ENCODE measurements around the gene PLAGL1. TPM values are rescaled to one million over a fixed set of nuclear protein-coding genes. Genes with fewer than 3 reads are reported as not detected.

PLAGL1 gene
- total and polyA plus RNA-seq, 2 of the 13 experiments (the other 11 are each of a cell fraction or from before 2014, with no cell fraction given): 0.60 to 2.3 TPM

GRCh38 chr6:143980921-143981320 lies 27.1 kb downstream of the PLAGL1 start:
- no peak overlapping the region for H3K4me3 ChIP-seq (replicated peaks in 1 of 3; ENCODE audit: insufficient read depth in 1 of 3, low read depth in 2 of 3, low read length in 3 of 3)
- no peaks in the 10 kb centered on the region for H3K9me3 ChIP-seq (ENCODE audit: low read length)
- ChIA-PET POLR2A (no interaction called here), CTCF (ENCODE audit: low intra/inter-chr PET ratio, low total read pairs) (no interaction called here)
- H3K27me3 ChIP-seq (ENCODE audit: control insufficient read depth in 1 of 2, insufficient read depth in 2 of 2, low read length in 2 of 2): no peaks in the 10 kb centered on the region; a peak in 1 of 5 replicates
- no peak overlapping the region for H3K4me2 ChIP-seq (ENCODE audit: low read depth, low read length)
- DNase-seq (ENCODE audit: low spot score) (no peak), ATAC-seq (no peak), FAIRE-seq (no peak)
- H4K20me1 ChIP-seq (ENCODE audit: insufficient read depth, low read length): no peaks in the 10 kb centered on the region
- in situ Hi-C loops (cut with HindIII; ENCODE audit: extremely low pct_ligation_motif_present, low pct_unique_long_range_greater_than_20kb): no loop called here
- H3K4me1 ChIP-seq (ENCODE audit: insufficient read depth, low read length): no peaks in the 10 kb centered on the region
- H3K79me2 ChIP-seq (ENCODE audit: insufficient read depth, low read length): no peaks in the 10 kb centered on the region
- BruUV-seq (replicated peaks): no TSS peak
- intact Hi-C loops (cut with micrococcal nuclease; ENCODE audit: unreplicated experiment): no loop called here
- WGBS (ENCODE audit: low lambda C conversion rate): 96% methylated on average over 1 of the region's 1 CpG
- TF ChIP-seq FOSL1 (CRISPR knock-in tag; IDR thresholded peaks at IDR 0.05; ENCODE audit: borderline replicate concordance): no peak
- no peak for TF ChIP-seq ZC3H13 (CRISPR knock-in tag; IDR thresholded peaks at IDR 0.05)
- no peak for TF ChIP-seq MBD4 (IDR thresholded peaks at IDR 0.05; ENCODE audit: borderline replicate concordance, low read length)
- TF ChIP-seq ZNF878 (CRISPR knock-in tag; IDR thresholded peaks at IDR 0.05): no peak
- TF ChIP-seq, protein P1, sequence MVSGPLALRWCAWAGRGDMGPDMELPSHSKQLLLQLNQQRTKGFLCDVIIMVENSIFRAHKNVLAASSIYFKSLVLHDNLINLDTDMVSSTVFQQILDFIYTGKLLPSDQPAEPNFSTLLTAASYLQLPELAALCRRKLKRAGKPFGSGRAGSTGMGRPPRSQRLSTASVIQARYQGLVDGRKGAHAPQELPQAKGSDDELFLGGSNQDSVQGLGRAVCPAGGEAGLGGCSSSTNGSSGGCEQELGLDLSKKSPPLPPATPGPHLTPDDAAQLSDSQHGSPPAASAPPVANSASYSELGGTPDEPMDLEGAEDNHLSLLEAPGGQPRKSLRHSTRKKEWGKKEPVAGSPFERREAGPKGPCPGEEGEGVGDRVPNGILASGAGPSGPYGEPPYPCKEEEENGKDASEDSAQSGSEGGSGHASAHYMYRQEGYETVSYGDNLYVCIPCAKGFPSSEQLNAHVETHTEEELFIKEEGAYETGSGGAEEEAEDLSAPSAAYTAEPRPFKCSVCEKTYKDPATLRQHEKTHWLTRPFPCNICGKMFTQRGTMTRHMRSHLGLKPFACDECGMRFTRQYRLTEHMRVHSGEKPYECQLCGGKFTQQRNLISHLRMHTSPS (CRISPR knock-in tag; IDR thresholded peaks at IDR 0.05; ENCODE audit: low read depth): no peak
- TF ChIP-seq, protein P2, sequence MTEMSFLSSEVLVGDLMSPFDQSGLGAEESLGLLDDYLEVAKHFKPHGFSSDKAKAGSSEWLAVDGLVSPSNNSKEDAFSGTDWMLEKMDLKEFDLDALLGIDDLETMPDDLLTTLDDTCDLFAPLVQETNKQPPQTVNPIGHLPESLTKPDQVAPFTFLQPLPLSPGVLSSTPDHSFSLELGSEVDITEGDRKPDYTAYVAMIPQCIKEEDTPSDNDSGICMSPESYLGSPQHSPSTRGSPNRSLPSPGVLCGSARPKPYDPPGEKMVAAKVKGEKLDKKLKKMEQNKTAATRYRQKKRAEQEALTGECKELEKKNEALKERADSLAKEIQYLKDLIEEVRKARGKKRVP (CRISPR knock-in tag; IDR thresholded peaks at IDR 0.05): no peak
- TF ChIP-seq ZNF841 (CRISPR knock-in tag; IDR thresholded peaks at IDR 0.05; ENCODE audit: borderline replicate concordance): no peak
- TF ChIP-seq MIXL1 (CRISPR knock-in tag; IDR thresholded peaks at IDR 0.05): no peak
- no peak overlapping the region for H3K9ac ChIP-seq (ENCODE audit: insufficient read depth, low read depth, low read length)
- no peak overlapping the region for H3K27ac ChIP-seq (ENCODE audit: extremely low read length, insufficient read depth, low read length)
- H2AFZ ChIP-seq (ENCODE audit: low read length): no peak overlapping the region
- H3K36me3 ChIP-seq (replicated peaks in 1 of 2; ENCODE audit: control insufficient read depth in 1 of 2, insufficient read depth in 2 of 2, low read length in 2 of 2): no peaks in the 10 kb centered on the region
